Heart right ventricle (tissue), 16 donors: ENCODE measurements around the gene CCDC73. TPM values are rescaled to one million over a fixed set of nuclear protein-coding genes. Genes with fewer than 3 reads are reported as not detected.

ENCODE experiments used
- ATAC-seq, 8 donors: fragments of 200-7000 bp; cut with Tn5 transposase; one replicate each; pipeline ENCODE4 v1.9.1; 2020; ENCODE audit warnings: mild to moderate bottlenecking in 8 of 8, moderate library complexity in 8 of 8, moderate number of reproducible peaks in 1 of 8
- DNase-seq, 2 donors: peaks; one replicate each; pipeline ENCODE4 v3.0.0-alpha.2; 2020
- H3K27ac ChIP-seq, 10 donors: fragments of 200-600 bp; sonication (generic) in 2 of 10; one replicate each; pipeline versions ENCODE4 v1.5.0 to v1.8.0; 2020 to 2022; ENCODE audit warnings: mild to moderate bottlenecking in 3 of 10
- H3K27me3 ChIP-seq, 7 donors: fragments of 200-600 bp; one replicate each; pipeline ENCODE4 v1.8.0; 2021 to 2022; ENCODE audit warnings: mild to moderate bottlenecking in 2 of 7
- H3K36me3 ChIP-seq, 9 donors: fragments of 200-600 bp; sonication (generic) in 1 of 9; one replicate each; pipeline versions ENCODE4 v1.5.0 to v1.8.0; 2020 to 2022; ENCODE audit warnings: mild to moderate bottlenecking in 2 of 9
- H3K4me1 ChIP-seq, 9 donors: fragments of 200-600 bp; sonication (generic) in 1 of 9; one replicate each; pipeline versions ENCODE4 v1.5.0 to v1.8.0; 2020 to 2022; ENCODE audit warnings: mild to moderate bottlenecking in 4 of 9
- H3K4me3 ChIP-seq, 10 donors: fragments of 200-600 bp; sonication (generic) in 2 of 10; one replicate each; pipeline versions ENCODE4 v1.5.0 to v1.8.0; 2020 to 2022; ENCODE audit warnings: mild to moderate bottlenecking in 7 of 10, moderate library complexity in 2 of 10
- H3K9me3 ChIP-seq, 11 donors: fragments of 200-600 bp in 10 of 11; sonication (generic) in 2 of 11; one replicate each; pipeline versions ENCODE4 v1.5.0 to v1.8.0; 2013 to 2022; ENCODE audit warnings: mild to moderate bottlenecking in 2 of 11, control low read depth in 1 of 11, moderate library complexity in 1 of 11
- WGBS, 2 donors: extraction: QIAGEN DNeasy Blood & Tissue Kit; methylation state at CpG; one replicate each; pipeline ENCODE4 v1.1.7; 2013; ENCODE audit warnings: inconsistent platforms in 1 of 2; 5-methylcytosine and 5-hydroxymethylcytosine counted together
- intact Hi-C, 10 donors: fragments of 100-400 bp; cut with DNase I; formaldehyde crosslinking; loops; one replicate each; pipeline versions ENCODE4 v1.11.1 to v1.14.2; 2022
- long read RNA-seq, 3 donors: library from polyadenylated mRNA; unstranded; transcript quantifications; one replicate each; pipeline ENCODE4 v2.0.0, GENCODE V29; 2020 to 2021
- polyA plus RNA-seq, 2 donors: library from polyadenylated mRNA; stranded (reverse); fragments of 200-250 nt; gene quantifications; one replicate each; pipeline ENCODE4 v1.2.3, GENCODE V29; 2013
- total RNA-seq, 10 donors: library from RNA; stranded (reverse); fragmentation: NEBNext Ultra II Directional in 3 of 10; extraction: Animal tissue kit (Norgen Biotek cat#: 25700) in 3 of 10; gene quantifications; one replicate each; pipeline versions ENCODE4 v1.2.1 to v1.2.4, GENCODE V29; 2021 to 2023
- TF ChIP-seq, protein P1 (sequence below), 9 donors: fragments of 200-600 bp; sonication (generic) in 2 of 9; IDR thresholded peaks; one replicate each; pipeline versions ENCODE4 v1.5.0 to v1.8.0; 2021 to 2022; ENCODE audit warnings: antibody characterized with exemption in 9 of 9, mild to moderate bottlenecking in 5 of 9, moderate library complexity in 1 of 9
- donor health status: Arrhythmogenic right ventricular cardiomyopathy.
- donor health status: ischemic (EF 13 %, LVEDD 7.1; RV severe dilation, severe dysfunction).
- donor health status: healthy with polysubstance abuse.
- donor health status: DM: no; HTN: yes; CAD: no.
- donor health status: DM: no; HTN: no; CAD: no.
- donor health status: ischemic (EF 25% LVEDD 6.9; RV normal size, moderate dysfunction).
- donor health status: ischemic (EF 25% LVEDD 5.7; RV mildly dilated, moderate dysfunction).
- donor health status: healthy.
- donor health status: DM: yes; HTN: yes; CAD: no.
- donor health status: Ischemic cardiomyopathy.
- donor health status: ischemic (EF 35%, LVEDD 5.7; RV mildly dilated, moderate dysfunction).
- donor health status: nonischemic (EF 11% LVEDD 7.7; RV severe dilation, severe dysfunction).
- donor health status: DM: yes; HTN: yes; CAD: no.
- donor health status: PGD.
- donor health status: ischemic (EF 29% LVEDD 5.4; RV normal size, mild dysfunction).
- donor health status: nonischemic (EF 23%, LVEDD 6.1; RV moderate dilation, normal function).

The CCDC73 gene
- not detected for total RNA-seq
- under 1 TPM in 1 of 2 donors, not detected in 1; 0.01 TPM for polyA plus RNA-seq
- long read RNA-seq, donor 1, partial matches to known transcripts = 0 of 2 reads
- long read RNA-seq, donor 1, other reads (novel, unspliced or antisense) = 2 of 2 reads
- long read RNA-seq, donor 2 = 0 reads
- long read RNA-seq, donor 3, partial matches to known transcripts = 0 of 1 reads
- long read RNA-seq, donor 3, other reads (novel, unspliced or antisense) = 1 of 1 reads

DNA sequence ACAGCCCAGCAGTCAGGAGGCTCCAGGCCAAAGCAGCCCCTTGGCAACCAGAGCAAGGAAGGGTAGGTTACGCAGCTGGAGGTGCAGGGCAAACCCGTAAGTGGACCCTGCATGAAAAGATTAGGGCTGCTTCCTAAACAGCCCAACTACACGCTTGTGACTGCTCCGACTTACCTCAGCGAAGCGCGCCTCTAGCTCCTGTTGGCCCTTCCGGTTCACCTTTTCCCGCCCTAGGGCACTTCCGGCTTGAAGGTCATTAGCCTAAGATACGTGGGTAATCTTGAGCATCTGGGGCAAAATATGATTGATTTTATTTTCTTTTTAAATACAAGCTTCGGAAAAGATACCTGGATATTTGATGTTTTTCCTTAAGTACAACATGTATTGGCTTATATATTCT is at the start of gene CCDC73:
TSS of gene CCDC73 (minus strand) at position 224 of the 400 bp plus-strand sequence. CDS start 34,419 bp downstream, outside the sequence.
- 91 to 93% methylated on average over 12 of the region's 12 CpGs for WGBS, 2 donors
- no peak within 1 kb of the TSS for H3K4me3 ChIP-seq
- no peaks in the 10 kb centered on the region for H3K36me3 ChIP-seq
- no peak for DNase-seq
- no peaks in the 10 kb centered on the region for H3K9me3 ChIP-seq
- TF ChIP-seq, protein P1, sequence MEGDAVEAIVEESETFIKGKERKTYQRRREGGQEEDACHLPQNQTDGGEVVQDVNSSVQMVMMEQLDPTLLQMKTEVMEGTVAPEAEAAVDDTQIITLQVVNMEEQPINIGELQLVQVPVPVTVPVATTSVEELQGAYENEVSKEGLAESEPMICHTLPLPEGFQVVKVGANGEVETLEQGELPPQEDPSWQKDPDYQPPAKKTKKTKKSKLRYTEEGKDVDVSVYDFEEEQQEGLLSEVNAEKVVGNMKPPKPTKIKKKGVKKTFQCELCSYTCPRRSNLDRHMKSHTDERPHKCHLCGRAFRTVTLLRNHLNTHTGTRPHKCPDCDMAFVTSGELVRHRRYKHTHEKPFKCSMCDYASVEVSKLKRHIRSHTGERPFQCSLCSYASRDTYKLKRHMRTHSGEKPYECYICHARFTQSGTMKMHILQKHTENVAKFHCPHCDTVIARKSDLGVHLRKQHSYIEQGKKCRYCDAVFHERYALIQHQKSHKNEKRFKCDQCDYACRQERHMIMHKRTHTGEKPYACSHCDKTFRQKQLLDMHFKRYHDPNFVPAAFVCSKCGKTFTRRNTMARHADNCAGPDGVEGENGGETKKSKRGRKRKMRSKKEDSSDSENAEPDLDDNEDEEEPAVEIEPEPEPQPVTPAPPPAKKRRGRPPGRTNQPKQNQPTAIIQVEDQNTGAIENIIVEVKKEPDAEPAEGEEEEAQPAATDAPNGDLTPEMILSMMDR (IDR thresholded peaks at IDR 0.05) = no peak
- H3K27ac ChIP-seq = no peak within 1 kb of the TSS
- no peak for ATAC-seq
- intact Hi-C loops = loop anchor here in 7 of 10 donors (5.0 to 10.0 kb wide), 5 partner anchors 80 to 472 kb away; no protein-coding TSS in a partner anchor
- H3K27me3 ChIP-seq = peaks cover 0 to 16% (median 4%) of the 10 kb centered on the region in 7 donors
- H3K4me1 ChIP-seq = peaks cover 0 to 9% (median 0%) of the 10 kb centered on the region in 9 donors

DNA sequence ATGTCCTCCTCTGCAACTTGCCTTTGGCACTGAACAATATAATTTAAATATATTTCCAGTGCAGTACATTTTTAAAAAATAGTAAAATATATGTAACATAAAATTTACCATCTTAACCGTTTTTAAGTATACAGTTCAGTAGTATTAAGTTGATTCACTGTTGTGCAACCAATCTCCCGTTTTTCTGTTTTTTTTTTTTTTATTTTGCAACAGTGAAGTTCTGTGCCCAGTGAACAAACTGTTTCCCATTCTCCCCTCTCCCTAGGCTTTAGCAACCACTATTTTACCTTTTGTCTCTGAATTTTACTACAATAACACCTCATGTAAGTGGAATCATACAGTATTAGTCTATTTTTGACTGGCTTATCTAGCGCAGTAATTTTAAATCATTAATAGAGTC is 49.1 kb upstream of the CCDC73 start:
- Histone ChIP-seq H3K4me3 (no peak overlapping the region), H3K27me3 (peaks cover 0 to 5% (median 0%) of the 10 kb centered on the region in 7 donors), H3K36me3 (no peaks in the 10 kb centered on the region), H3K27ac (no peak overlapping the region), H3K9me3 (peaks cover 0 to 11% (median 0%) of the 10 kb centered on the region in 11 donors), H3K4me1 (peaks cover 0 to 5% (median 0%) of the 10 kb centered on the region in 9 donors)
- WGBS, 2 donors = 65 to 71% methylated on average over 3 of the region's 3 CpGs
- no peak for DNase-seq
- intact Hi-C loops = no loop called here
- no peak for ATAC-seq
- TF ChIP-seq, protein P1 (IDR thresholded peaks at IDR 0.05) = no peak

DNA sequence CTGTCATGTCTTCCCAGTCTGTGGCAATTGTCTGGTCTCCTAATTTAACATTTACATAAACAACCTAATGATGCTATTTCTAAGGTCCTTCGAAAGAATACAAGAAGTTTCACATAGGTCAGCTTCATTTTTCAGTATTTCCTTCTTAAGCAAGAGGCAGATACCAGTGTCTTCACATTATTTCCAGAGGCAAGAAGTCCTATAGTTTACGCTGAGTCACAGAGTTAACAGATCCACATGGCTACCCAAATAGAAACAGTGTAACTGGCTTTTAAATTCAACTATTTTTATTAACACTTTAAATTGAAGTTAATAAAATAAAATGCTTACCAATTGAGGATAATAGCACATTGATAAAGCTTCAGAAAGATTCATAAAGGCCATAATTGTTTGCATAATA is 46.1 kb upstream of the CCDC73 start:
- Histone ChIP-seq H3K4me1 (no peaks in the 10 kb centered on the region), H3K36me3 (no peaks in the 10 kb centered on the region), H3K4me3 (no peak overlapping the region), H3K27me3 (peaks cover 0 to 5% (median 0%) of the 10 kb centered on the region in 7 donors), H3K27ac (no peak overlapping the region), H3K9me3 (no peaks in the 10 kb centered on the region)
- WGBS, 2 donors = 87 to 88% methylated on average over 2 of the region's 2 CpGs
- intact Hi-C loops = no loop called here
- TF ChIP-seq, protein P1 (IDR thresholded peaks at IDR 0.05) = no peak
- ATAC-seq (no peak), DNase-seq (no peak)

DNA sequence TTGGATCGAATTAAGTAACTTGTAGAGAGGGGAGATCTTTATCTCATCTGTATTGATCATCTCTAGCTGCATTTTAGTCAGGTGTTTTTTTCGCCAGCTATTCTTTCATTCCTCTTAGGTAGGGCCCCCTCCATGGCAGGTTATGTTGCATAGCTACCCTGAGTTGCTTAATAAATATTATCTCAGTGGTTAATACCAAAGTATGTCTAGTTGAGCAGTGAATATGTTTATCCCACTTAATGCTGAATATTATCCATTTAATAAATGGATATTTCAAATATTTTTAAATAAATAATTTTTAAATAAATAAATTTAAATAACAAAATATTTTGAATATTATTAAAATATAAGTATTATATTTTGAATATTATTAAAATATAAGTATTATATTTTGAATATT is 44.8 kb upstream of the CCDC73 start:
- DNase-seq = no peak
- Histone ChIP-seq H3K4me3 (no peak overlapping the region), H3K9me3 (no peaks in the 10 kb centered on the region), H3K27ac (no peak overlapping the region), H3K27me3 (peaks cover 0 to 5% (median 0%) of the 10 kb centered on the region in 7 donors), H3K36me3 (no peaks in the 10 kb centered on the region), H3K4me1 (no peaks in the 10 kb centered on the region)
- 93 to 97% methylated on average over 2 of the region's 2 CpGs for WGBS, 2 donors
- intact Hi-C loops = no loop called here
- no peak for ATAC-seq
- TF ChIP-seq, protein P1 (IDR thresholded peaks at IDR 0.05) = no peak
